GM19099 (cell line): Measurements from ENCODE around the gene KBTBD3.

Source experiments
- POLR2A ChIP-seq: IDR thresholded peaks from 3 replicates; pipeline ENCODE4 v1.6.1; 2011; ENCODE audit warnings: low read depth; ENCODE audit not compliant: insufficient read length; ENCODE audit errors: extremely low read depth

KBTBD3 gene

GRCh38 chr11:106076919-106077608 is at the start of gene KBTBD3:
KBTBD3 (minus strand) TSS chr11:106077347; CDS start chr11:106059097, 18,250 bp downstream.
- TF ChIP-seq POLR2A = no peak

GRCh38 chr11:106121570-106122320 is 44.6 kb upstream of the KBTBD3 start:
- TF ChIP-seq POLR2A = no peak

- no peak for TF ChIP-seq POLR2A
Observed at GRCh38 chr11:106105986-106106385, 28.8 kb upstream of the KBTBD3 start.

GRCh38 chr11:106101819-106102218 is 24.7 kb upstream of the KBTBD3 start:
- TF ChIP-seq POLR2A = no peak

GRCh38 chr11:106101370-106101769 is 24.2 kb upstream of the KBTBD3 start:
- TF ChIP-seq POLR2A = no peak

GRCh38 chr11:106098893-106099553 is 21.9 kb upstream of the KBTBD3 start:
- no peak for TF ChIP-seq POLR2A

- no peak for TF ChIP-seq POLR2A
Observed at GRCh38 chr11:106092446-106092845, 15.3 kb upstream of the KBTBD3 start.

- TF ChIP-seq POLR2A = no peak
Observed at GRCh38 chr11:106091480-106092123, 14.5 kb upstream of the KBTBD3 start.

GRCh38 chr11:106088896-106089295 is 11.7 kb upstream of the KBTBD3 start:
- TF ChIP-seq POLR2A = no peak

GRCh38 chr11:106087815-106088435 is 10.8 kb upstream of the KBTBD3 start:
- no peak for TF ChIP-seq POLR2A

- TF ChIP-seq POLR2A = no peak
Observed at GRCh38 chr11:106086850-106087249, 9.7 kb upstream of the KBTBD3 start.

GRCh38 chr11:106086135-106086534 is 9.0 kb upstream of the KBTBD3 start:
- TF ChIP-seq POLR2A = no peak

- no peak for TF ChIP-seq POLR2A
Observed at GRCh38 chr11:106082096-106082495, 4.9 kb upstream of the KBTBD3 start.

- TF ChIP-seq POLR2A = peak; percentile 79
Observed at GRCh38 chr11:106077609-106078455, 685 bp upstream of the KBTBD3 start, which contains the start of gene AASDHPPT. AASDHPPT (plus strand) TSS chr11:106077662; CDS start chr11:106077711, 49 bp downstream.
